IPS DF 4.7 (cell line): ENCODE results near the gene RPSA.
"Not testable (repeated sequence)": the region's sequence is repeated elsewhere in the genome, so short reads cannot be mapped to it uniquely, and the experiment has no call there.

Source experiments
- DNase-seq: peaks from one replicate; pipeline ENCODE4 v3.0.0-alpha.2; 2013; ENCODE audit warnings: low spot score; ENCODE audit errors: extremely low read depth

RPSA gene

GRCh38 chr3:39454591-39455217, 48.2 kb downstream of the RPSA start:
- no peak for DNase-seq

- DNase-seq: no peak
These were observed 49.6 kb downstream of the RPSA start for GRCh38 chr3:39456159-39456558.

DNA sequence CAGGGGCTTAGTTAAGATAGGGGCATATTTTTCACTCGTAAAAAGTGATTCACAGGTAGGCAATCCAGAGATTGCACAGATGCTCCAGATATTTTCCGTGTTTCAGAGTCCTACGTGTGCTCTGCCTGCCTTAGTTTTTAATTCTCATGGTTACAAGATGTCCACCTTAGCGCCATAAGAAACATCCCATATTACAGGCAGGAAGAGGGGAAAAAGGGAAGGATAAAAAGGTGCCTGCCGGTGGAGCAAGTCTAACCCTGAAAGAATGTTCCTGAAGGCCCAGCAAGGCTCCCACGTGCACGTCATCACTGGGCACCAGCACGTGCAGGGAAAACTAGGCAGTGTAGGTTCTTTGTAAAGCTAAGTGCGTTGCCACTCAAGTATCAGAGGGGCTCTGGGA, 50.8 kb downstream of the RPSA start:
- DNase-seq: no peak

GRCh38 chr3:39458579-39458978, 52.1 kb downstream of the RPSA start:
- not testable (repeated sequence) for DNase-seq

GRCh38 chr3:39460677-39461076, 54.2 kb downstream of the RPSA start:
- DNase-seq: no peak
